Kidney tubule cell (primary cell): Measurements from ENCODE around the gene BFSP2.

ENCODE experiments used
- DNase-seq: peaks from one replicate; pipeline ENCODE4 v3.0.0-alpha.2; 2018; ENCODE audit warnings: low spot score

Gene BFSP2, protein sequence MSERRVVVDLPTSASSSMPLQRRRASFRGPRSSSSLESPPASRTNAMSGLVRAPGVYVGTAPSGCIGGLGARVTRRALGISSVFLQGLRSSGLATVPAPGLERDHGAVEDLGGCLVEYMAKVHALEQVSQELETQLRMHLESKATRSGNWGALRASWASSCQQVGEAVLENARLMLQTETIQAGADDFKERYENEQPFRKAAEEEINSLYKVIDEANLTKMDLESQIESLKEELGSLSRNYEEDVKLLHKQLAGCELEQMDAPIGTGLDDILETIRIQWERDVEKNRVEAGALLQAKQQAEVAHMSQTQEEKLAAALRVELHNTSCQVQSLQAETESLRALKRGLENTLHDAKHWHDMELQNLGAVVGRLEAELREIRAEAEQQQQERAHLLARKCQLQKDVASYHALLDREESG

DNA sequence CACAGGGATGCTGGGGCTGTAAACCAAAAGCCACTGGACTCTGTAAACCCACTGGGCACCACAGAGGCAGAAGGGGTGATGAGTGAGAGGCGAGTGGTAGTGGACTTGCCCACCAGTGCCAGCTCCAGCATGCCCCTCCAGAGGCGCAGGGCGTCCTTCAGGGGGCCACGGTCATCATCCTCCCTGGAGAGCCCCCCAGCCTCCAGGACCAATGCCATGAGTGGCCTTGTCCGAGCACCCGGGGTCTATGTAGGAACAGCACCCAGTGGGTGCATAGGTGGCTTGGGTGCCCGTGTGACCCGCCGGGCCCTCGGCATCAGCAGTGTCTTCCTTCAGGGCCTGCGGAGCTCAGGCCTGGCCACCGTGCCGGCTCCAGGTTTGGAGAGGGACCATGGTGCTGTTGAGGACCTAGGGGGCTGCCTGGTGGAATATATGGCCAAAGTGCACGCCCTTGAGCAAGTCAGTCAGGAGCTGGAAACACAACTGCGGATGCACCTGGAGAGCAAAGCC lies at the start of gene BFSP2:
BFSP2 (plus strand) TSS at position 51 of the 510 bp plus-strand sequence; CDS start at position 79, 28 bp downstream.
- DNase-seq, result no peak

DNA sequence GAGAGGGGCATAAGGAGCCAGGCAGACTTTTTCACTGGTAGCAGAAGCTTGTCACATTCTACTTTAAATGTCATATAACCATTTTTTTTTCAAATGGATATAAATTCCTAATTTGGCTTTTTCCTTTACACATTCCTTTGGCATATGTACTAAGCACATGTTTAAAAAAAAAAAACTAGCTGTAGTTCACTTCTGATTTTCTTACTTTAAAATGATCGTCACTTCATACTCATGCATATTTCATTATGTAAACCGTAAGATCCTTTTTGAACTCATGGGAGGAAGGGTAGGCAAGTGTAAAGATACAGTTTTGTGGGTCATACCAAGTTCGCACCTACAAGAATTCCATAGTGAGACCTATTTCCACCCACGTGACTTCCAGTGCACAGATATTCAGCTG lies 45.1 kb upstream of the BFSP2 start:
- no peak for DNase-seq

GRCh38 chr3:133360476-133360875 lies 39.4 kb upstream of the BFSP2 start:
- DNase-seq, result no peak

DNA sequence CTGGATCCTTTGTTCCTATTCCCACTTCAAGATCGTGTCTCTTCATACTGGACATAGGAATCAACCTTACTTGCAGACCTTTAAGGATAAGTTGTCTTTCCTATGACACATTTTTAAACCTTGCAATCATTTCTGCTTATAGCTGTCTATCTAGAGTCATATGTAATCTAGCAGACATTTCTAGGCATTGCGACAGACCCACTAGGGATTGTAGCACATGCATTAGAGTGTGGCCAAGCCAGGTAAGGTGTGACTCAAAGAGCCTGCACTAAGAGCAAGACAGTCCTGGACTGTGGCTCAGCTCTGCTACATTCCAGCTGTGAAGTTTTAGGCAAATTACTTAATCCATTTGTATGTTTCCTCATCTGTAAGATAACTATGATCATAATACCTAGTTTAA lies 38.8 kb upstream of the BFSP2 start:
- no peak for DNase-seq

- DNase-seq, result no peak
These were observed 38.4 kb upstream of the BFSP2 start for GRCh38 chr3:133361435-133361834.

- DNase-seq, result no peak
These were observed 37.3 kb upstream of the BFSP2 start for GRCh38 chr3:133362539-133362938.

DNA sequence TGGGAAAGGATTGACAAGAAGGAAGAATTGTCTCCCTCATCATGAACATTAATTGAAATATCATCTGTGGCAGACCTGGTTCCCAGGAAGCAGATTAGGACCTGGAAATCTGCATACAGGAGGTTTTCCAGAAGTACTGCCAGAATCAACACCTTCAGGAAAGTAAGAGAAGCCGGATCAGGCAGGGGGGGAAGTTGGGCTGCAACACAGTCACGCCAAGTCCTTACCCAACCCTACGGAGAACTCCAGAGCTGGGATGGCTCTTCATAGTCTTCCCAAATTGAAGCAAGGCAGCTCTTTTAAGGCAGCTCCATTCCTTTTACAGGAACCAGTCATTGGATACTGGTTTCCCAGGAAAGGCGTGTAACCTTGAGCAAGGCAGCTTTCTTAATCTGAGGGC lies 35.2 kb upstream of the BFSP2 start:
- no peak for DNase-seq

- no peak for DNase-seq
These were observed 32.9 kb upstream of the BFSP2 start for GRCh38 chr3:133366921-133367320.

DNA sequence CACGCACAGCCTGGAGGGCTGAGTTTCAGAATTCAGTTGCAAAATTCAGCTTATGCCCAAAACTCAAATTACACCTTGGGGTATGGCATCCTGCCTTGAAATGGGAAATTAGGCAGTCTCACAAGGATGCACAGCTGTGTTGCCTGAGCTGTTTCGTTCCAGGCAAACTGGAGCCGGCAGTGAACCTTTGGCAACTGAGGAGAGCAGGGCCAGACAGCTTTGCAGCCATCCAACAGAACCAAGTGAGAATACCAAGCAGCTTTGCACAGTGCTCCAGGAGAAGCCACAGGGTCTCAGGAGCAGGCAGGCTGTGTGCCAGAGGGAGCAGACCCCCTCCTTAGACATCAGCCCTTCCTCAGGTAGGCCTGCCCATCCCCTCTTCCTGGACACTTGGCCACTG lies 32.5 kb upstream of the BFSP2 start:
- DNase-seq, result no peak

GRCh38 chr3:133367956-133368355 lies 31.9 kb upstream of the BFSP2 start:
- DNase-seq, result no peak

DNA sequence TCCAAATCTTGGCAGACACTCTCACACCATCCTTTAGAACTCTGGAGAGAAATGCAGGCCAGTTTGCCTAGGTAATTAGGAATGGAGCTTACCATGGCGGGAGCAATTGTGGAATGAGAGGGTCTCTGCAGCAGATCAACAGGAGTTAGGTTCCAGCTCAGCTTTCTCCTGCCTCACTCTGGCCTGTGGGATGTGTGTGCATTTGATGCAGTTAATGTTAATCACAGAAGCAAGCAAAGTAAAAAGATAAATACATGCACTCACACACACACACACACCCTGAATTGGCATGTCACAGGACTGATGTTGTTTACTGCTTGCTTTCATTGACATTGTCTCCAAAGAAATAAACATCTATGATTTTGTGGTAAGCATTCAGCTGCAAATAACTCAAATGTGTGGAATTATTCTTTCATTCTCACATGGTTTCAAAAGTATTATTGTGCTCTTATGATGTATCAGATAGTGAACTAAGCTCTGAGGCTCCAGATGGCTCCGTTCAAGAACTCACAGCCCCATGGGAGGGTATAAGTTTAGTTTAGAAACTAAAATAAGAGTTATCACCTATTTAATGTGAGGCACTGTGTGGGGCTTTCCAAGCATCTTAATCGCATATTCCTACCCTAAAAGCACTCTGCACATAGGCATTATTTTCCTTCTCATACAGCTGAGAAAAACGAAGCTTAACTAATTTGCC lies 31.3 kb upstream of the BFSP2 start:
- DNase-seq, result no peak

GRCh38 chr3:133369068-133369440 lies 30.8 kb upstream of the BFSP2 start:
- DNase-seq, result no peak

GRCh38 chr3:133371181-133371580 lies 28.7 kb upstream of the BFSP2 start:
- DNase-seq, result no peak

DNA sequence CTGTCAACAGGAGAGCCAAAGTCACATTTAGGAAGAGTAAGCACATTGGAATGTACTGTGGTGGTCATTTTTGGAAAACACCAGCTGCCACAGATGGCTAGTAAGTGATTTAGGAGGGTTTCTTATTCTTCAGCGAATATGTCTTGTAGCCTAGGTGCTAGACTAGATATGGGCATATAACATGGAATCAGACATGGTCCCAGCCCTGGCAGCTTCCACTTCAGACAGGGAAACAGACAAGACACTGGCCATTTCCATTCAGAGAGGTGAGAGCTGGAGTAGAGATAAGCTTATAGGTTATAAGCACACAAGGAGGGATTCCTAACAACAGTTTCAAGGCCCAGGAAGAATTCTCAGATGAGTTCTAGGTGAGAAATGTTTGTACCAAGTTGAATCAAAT lies 28.2 kb upstream of the BFSP2 start:
- DNase-seq, result no peak

- DNase-seq, result no peak
These were observed 25.0 kb upstream of the BFSP2 start for GRCh38 chr3:133374708-133375402.

DNA sequence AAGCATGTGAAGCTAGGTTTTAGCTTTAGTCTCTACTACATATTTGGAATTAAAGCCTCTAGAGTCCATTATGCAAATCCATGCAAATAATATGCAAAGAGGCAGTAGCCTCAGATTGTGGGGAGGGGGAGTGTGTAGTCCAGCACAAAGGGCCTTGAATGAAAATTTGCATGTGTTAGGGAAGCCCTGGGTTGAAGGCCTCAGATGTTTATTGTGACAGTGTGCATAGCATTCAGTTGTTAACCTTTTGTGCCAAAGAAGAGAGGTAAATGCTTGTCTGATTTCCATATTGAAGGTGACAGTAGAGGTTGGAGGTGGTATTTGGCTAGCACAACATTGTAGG lies 24.5 kb upstream of the BFSP2 start:
- no peak for DNase-seq

- DNase-seq, result no peak
These were observed 23.0 kb upstream of the BFSP2 start for GRCh38 chr3:133376810-133377209.

GRCh38 chr3:133377396-133377795 lies 22.5 kb upstream of the BFSP2 start:
- DNase-seq, result peak; percentile 30

GRCh38 chr3:133379926-133380325 lies 19.9 kb upstream of the BFSP2 start:
- DNase-seq, result no peak

DNA sequence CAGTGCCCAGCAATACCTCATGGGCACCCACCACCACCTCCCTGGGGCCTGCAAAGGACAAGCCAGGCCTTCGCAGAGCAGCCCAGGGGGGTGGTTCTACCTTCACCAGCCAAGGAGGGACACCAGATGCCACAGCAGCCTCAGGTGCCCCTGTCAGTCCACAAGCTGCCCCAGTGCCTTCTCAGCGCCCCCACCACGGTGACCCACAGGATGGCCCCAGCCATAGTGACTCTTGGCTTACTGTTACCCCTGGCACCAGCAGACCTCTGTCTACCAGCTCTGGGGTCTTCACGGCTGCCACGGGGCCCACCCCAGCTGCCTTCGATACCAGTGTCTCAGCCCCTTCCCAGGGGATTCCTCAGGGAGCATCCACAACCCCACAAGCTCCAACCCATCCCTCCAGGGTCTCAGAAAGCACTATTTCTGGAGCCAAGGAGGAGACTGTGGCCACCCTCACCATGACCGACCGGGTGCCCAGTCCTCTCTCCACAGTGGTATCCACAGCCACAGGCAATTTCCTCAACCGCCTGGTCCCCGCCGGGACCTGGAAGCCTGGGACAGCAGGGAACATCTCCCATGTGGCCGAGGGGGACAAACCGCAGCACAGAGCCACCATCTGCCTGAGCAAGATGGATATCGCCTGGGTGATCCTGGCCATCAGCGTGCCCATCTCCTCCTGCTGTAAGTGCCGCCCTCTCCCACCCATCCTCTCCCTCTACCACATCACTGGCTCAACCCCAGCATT lies 19.2 kb upstream of the BFSP2 start:
- no peak for DNase-seq

- no peak for DNase-seq
These were observed 18.3 kb upstream of the BFSP2 start for GRCh38 chr3:133381346-133382109.
